HepG2 (cell line): ENCODE measurements around the gene LINGO1. TPM values are rescaled to one million over a fixed set of nuclear protein-coding genes. Genes with fewer than 3 reads are reported as not detected.

ENCODE experiments used
- CENPT ChIP-seq: sonication (generic); formaldehyde crosslinking; IDR thresholded peaks from 2 replicates; pipeline ENCODE4 v1.8.0; 2022; ENCODE audit warnings: low read depth, mild to moderate bottlenecking, moderate library complexity, missing genetic modification reagents
- EED ChIP-seq: sonication (generic); formaldehyde crosslinking; IDR thresholded peaks from 2 replicates; pipeline ENCODE4 v1.5.0; 2020; ENCODE audit warnings: mild to moderate bottlenecking, missing genetic modification reagents
- FOSL1 ChIP-seq: sonication (generic); formaldehyde crosslinking; IDR thresholded peaks from 2 replicates; pipeline ENCODE4 v1.9.0; 2021; ENCODE audit warnings: missing genetic modification reagents, borderline replicate concordance
- ISL2 ChIP-seq: sonication (generic); formaldehyde crosslinking; IDR thresholded peaks from 2 replicates; pipeline ENCODE4 v1.5.0; 2020; ENCODE audit warnings: missing genetic modification reagents
- RORA ChIP-seq: sonication (generic); formaldehyde crosslinking; IDR thresholded peaks from 2 replicates; pipeline ENCODE4 v1.5.0; 2020; ENCODE audit warnings: mild to moderate bottlenecking, missing genetic modification reagents, moderate library complexity
- SRSF4 ChIP-seq: fragments of 200-400 bp; formaldehyde crosslinking; IDR thresholded peaks from one replicate; pipeline ENCODE4 v1.6.1; 2018; ENCODE audit warnings: mild to moderate bottlenecking, low read depth, low read length, moderate library complexity; ENCODE audit not compliant: poor library complexity, severe bottlenecking
- TMF1 ChIP-seq: sonication (generic); formaldehyde crosslinking; IDR thresholded peaks from 2 replicates; pipeline ENCODE4 v1.8.1; 2022; ENCODE audit warnings: low read depth, missing genetic modification reagents
- ZBTB8A ChIP-seq: sonication (generic); formaldehyde crosslinking; IDR thresholded peaks from 2 replicates; pipeline ENCODE4 v1.4.0; 2020; ENCODE audit warnings: mild to moderate bottlenecking, low read depth, missing genetic modification reagents, borderline replicate concordance
- ZFX ChIP-seq: sonication (generic); formaldehyde crosslinking; IDR thresholded peaks from 2 replicates; pipeline ENCODE4 v1.4.0; 2020; ENCODE audit warnings: mild to moderate bottlenecking, low read depth, missing genetic modification reagents, moderate library complexity
- ZMYM3 ChIP-seq: sonication (generic); formaldehyde crosslinking; IDR thresholded peaks from 2 replicates; pipeline ENCODE4 v1.5.1; 2020; ENCODE audit warnings: mild to moderate bottlenecking, missing genetic modification reagents
- ZNF232 ChIP-seq: sonication (generic); formaldehyde crosslinking; IDR thresholded peaks from 2 replicates; pipeline ENCODE4 v1.4.0; 2020; ENCODE audit warnings: missing genetic modification reagents, borderline replicate concordance
- ZNF251 ChIP-seq: sonication (generic); formaldehyde crosslinking; IDR thresholded peaks from 2 replicates; pipeline ENCODE4 v1.9.0; 2021; ENCODE audit warnings: mild to moderate bottlenecking, missing genetic modification reagents
- ZNF292 ChIP-seq: sonication (generic); formaldehyde crosslinking; IDR thresholded peaks from 2 replicates; pipeline ENCODE4 v1.8.1; 2022; ENCODE audit warnings: mild to moderate bottlenecking, low read depth, missing genetic modification reagents, borderline replicate concordance
- ZNF546 ChIP-seq: sonication (generic); formaldehyde crosslinking; conservative IDR thresholded peaks from 2 replicates; pipeline ENCODE4 v1.8.1; 2023; ENCODE audit warnings: mild to moderate bottlenecking, missing genetic modification reagents
- ZNF629 ChIP-seq: sonication (generic); formaldehyde crosslinking; conservative IDR thresholded peaks from 2 replicates; pipeline ENCODE4 v1.5.0; 2020; ENCODE audit warnings: missing genetic modification reagents
- ZNF782 ChIP-seq: sonication (generic); formaldehyde crosslinking; IDR thresholded peaks from 2 replicates; pipeline ENCODE4 v1.4.0; 2020; ENCODE audit warnings: missing genetic modification reagents, mild to moderate bottlenecking, borderline replicate concordance
- ZNF839 ChIP-seq: sonication (generic); formaldehyde crosslinking; IDR thresholded peaks from 2 replicates; pipeline ENCODE4 v1.4.0; 2020; ENCODE audit warnings: missing genetic modification reagents, mild to moderate bottlenecking, borderline replicate concordance
- ZSCAN22 ChIP-seq: sonication (generic); formaldehyde crosslinking; IDR thresholded peaks from 2 replicates; pipeline ENCODE4 v1.4.0; 2020; ENCODE audit warnings: mild to moderate bottlenecking, missing genetic modification reagents
- ZZZ3 ChIP-seq: sonication (generic); formaldehyde crosslinking; IDR thresholded peaks from 2 replicates; pipeline ENCODE4 v1.4.0; 2020; ENCODE audit warnings: missing genetic modification reagents, mild to moderate bottlenecking, borderline replicate concordance
- polyA plus RNA-seq, 8 experiments: library from polyadenylated mRNA; depleted of rRNA in 3 of 8; stranded (reverse) in 7 of 8; unstranded in 1 of 8; fragments of >200 nt; fragmentation: Illumina TruSeq in 4 of 8; extraction: Trizol in 4 of 8; gene quantifications; 2 replicates each; pipeline versions ENCODE4 v1.2.1 to v1.2.3, GENCODE V29; 2011 to 2016; ENCODE audit warnings: low read depth in 4 of 8, missing spikeins in 1 of 8, mixed read lengths in 1 of 8; ENCODE audit not compliant: insufficient read depth in 1 of 8
- total RNA-seq, 5 experiments: library from RNA; depleted of rRNA; stranded (reverse); fragments of >200 nt; fragmentation: Illumina TruSeq; extraction: Trizol; gene quantifications; 2 replicates each; pipeline ENCODE4 v1.2.3, GENCODE V29; 2016; ENCODE audit warnings: low read depth in 1 of 5
- TF ChIP-seq, protein P1 (sequence below): sonication (generic); formaldehyde crosslinking; IDR thresholded peaks from 2 replicates; pipeline ENCODE4 v1.4.0; 2020; ENCODE audit warnings: missing genetic modification reagents, mild to moderate bottlenecking, borderline replicate concordance
- TF ChIP-seq, protein P2 (sequence below): sonication (generic); formaldehyde crosslinking; IDR thresholded peaks from 2 replicates; pipeline ENCODE4 v1.4.0; 2020; ENCODE audit warnings: missing genetic modification reagents, mild to moderate bottlenecking, borderline replicate concordance
- TF ChIP-seq, protein P3 (sequence below): sonication (generic); formaldehyde crosslinking; IDR thresholded peaks from 2 replicates; pipeline ENCODE4 v1.5.1; 2020; ENCODE audit warnings: mild to moderate bottlenecking, moderate library complexity, missing genetic modification reagents
- TF ChIP-seq, protein P4 (sequence below): sonication (generic); formaldehyde crosslinking; IDR thresholded peaks from 2 replicates; pipeline ENCODE4 v1.4.0; 2020; ENCODE audit warnings: mild to moderate bottlenecking, missing genetic modification reagents

LINGO1 gene
- total and polyA plus RNA-seq, 2 of the 13 experiments (the other 11 are each of a cell fraction or from before 2014, with no cell fraction given): 0.07 TPM; not detected in 1

DNA sequence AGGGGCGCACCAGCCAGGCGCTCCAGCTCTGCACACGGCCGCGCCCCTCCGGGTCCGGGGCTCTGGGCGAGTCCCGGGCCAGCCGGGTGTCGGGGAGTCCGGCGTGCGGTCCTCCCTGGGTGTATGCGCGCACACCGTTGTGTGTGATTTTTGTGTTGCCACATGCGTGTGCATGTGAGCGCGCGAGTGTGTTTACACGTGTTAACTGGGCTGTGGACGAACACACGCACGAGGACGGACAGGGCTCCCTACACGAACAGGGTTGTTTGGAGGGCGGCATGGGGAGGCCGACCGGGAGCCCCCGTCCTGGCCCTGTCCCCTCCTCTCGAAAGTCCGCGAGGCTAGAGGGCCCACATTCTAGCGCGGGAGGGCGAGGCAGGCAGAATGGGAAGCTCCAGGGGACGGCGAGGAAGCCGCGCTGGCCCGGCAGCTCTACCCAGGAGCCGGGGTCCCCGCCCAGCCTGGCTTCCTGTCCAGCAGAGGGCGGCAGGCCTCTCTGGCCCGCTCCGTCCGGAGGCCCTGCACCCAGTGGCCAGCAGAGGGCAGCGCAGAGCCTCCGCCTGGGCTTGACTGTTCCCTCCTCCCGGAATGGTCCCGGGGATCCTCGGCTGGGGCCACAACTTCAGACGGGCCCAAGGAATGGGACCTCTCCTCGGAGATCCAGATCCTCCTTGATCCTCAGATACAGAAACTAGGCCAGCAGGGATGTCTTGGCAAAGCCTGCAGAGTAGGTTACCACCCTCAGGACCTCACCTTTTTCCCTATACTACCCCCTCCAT, 611 bp upstream of the LINGO1 start (continued):
- TF ChIP-seq ZNF782 (CRISPR knock-in tag) (0 out of 2 replicates have a peak, but pooled peaks have one; percentile 33), EED (CRISPR knock-in tag) (peak; percentile 89), ZMYM3 (CRISPR knock-in tag) (peak; percentile 65; the same call in 1 of the 2 replicates), ZNF839 (CRISPR knock-in tag) (no peak), ZNF232 (CRISPR knock-in tag) (0 out of 2 replicates have a peak, but pooled peaks have one; percentile 37), ISL2 (CRISPR knock-in tag) (peak; percentile 57; the same call in 1 of the 2 replicates), SRSF4 (no peak), ZNF292 (CRISPR knock-in tag) (peak; percentile 64), ZNF546 (CRISPR knock-in tag) (no peak), ZNF251 (CRISPR knock-in tag) (no peak), ZFX (peak; percentile 68), ZNF629 (0 out of 2 replicates have a peak, but pooled peaks have one; percentile 29), ZBTB8A (CRISPR knock-in tag) (no peak), CENPT (CRISPR knock-in tag) (no peak), FOSL1 (no peak), RORA (CRISPR knock-in tag) (no peak), ZSCAN22 (CRISPR knock-in tag) (no peak), TMF1 (CRISPR knock-in tag) (no peak), ZZZ3 (CRISPR knock-in tag) (no peak)
- TF ChIP-seq, protein P1, sequence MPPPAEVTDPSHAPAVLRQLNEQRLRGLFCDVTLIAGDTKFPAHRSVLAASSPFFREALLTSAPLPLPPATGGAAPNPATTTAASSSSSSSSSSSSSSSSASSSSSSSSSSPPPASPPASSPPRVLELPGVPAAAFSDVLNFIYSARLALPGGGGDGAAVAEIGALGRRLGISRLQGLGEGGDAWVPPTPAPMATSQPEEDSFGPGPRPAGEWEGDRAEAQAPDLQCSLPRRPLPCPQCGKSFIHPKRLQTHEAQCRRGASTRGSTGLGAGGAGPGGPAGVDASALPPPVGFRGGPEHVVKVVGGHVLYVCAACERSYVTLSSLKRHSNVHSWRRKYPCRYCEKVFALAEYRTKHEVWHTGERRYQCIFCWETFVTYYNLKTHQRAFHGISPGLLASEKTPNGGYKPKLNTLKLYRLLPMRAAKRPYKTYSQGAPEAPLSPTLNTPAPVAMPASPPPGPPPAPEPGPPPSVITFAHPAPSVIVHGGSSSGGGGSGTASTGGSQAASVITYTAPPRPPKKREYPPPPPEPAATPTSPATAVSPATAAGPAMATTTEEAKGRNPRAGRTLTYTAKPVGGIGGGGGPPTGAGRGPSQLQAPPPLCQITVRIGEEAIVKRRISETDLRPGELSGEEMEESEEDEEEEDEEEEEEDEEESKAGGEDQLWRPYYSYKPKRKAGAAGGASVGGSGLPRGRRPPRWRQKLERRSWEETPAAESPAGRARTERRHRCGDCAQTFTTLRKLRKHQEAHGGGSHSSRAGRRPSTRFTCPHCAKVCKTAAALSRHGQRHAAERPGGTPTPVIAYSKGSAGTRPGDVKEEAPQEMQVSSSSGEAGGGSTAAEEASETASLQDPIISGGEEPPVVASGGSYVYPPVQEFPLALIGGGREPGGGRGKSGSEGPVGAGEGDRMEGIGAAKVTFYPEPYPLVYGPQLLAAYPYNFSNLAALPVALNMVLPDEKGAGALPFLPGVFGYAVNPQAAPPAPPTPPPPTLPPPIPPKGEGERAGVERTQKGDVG: no peak
- TF ChIP-seq, protein P2, sequence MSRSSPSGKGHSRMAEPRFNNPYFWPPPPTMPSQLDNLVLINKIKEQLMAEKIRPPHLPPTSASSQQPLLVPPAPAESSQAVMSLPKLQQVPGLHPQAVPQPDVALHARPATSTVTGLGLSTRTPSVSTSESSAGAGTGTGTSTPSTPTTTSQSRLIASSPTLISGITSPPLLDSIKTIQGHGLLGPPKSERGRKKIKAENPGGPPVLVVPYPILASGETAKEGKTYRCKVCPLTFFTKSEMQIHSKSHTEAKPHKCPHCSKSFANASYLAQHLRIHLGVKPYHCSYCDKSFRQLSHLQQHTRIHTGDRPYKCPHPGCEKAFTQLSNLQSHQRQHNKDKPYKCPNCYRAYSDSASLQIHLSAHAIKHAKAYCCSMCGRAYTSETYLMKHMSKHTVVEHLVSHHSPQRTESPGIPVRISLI: no peak
- TF ChIP-seq, protein P3, sequence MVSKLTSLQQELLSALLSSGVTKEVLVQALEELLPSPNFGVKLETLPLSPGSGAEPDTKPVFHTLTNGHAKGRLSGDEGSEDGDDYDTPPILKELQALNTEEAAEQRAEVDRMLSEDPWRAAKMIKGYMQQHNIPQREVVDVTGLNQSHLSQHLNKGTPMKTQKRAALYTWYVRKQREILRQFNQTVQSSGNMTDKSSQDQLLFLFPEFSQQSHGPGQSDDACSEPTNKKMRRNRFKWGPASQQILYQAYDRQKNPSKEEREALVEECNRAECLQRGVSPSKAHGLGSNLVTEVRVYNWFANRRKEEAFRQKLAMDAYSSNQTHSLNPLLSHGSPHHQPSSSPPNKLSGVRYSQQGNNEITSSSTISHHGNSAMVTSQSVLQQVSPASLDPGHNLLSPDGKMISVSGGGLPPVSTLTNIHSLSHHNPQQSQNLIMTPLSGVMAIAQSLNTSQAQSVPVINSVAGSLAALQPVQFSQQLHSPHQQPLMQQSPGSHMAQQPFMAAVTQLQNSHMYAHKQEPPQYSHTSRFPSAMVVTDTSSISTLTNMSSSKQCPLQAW (CRISPR knock-in tag): no peak
- TF ChIP-seq, protein P4, sequence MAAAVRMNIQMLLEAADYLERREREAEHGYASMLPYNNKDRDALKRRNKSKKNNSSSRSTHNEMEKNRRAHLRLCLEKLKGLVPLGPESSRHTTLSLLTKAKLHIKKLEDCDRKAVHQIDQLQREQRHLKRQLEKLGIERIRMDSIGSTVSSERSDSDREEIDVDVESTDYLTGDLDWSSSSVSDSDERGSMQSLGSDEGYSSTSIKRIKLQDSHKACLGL (CRISPR knock-in tag): no peak; the same call in 1 of the 2 replicates
